A549 (cell line): ENCODE measurements around the gene GRM4. TPM values are rescaled to one million over a fixed set of nuclear protein-coding genes. Genes with fewer than 3 reads are reported as not detected.

Experiments
- ATAC-seq, 2 experiments: fragments of 200-7000 bp in 1 of 2; fragments of >200 bp in 1 of 2; cut with Nextera tagmentation in 1 of 2; cut with Tn5 transposase in 1 of 2; 3 replicates each; pipeline versions ENCODE4 v1.8.0 to v1.9.1; 2018 to 2020; ENCODE audit warnings: mild to moderate bottlenecking in 1 of 2, moderate library complexity in 1 of 2
- CTCF ChIA-PET: fragments of 300-600 bp; sonication (Branson Sonifier 250); formaldehyde crosslinking; extraction: SDS; loops from one replicate; lab custom pipeline; 2021; ENCODE audit warnings: antibody characterized with exemption, inconsistent platforms; lab: Yijun Ruan, JAX
- POLR2A ChIA-PET: fragments of 350-600 bp; formaldehyde crosslinking; extraction: SDS; loops from one replicate; lab custom pipeline; 2021; ENCODE audit warnings: antibody characterized with exemption, inconsistent platforms; lab: Yijun Ruan, JAX
- DNase-seq, 2 experiments: peaks; one replicate each; pipeline versions ENCODE4 v3.0.0 to v3.0.0-alpha.2; 2011 to 2016; ENCODE audit warnings: low read depth in 1 of 2, low spot score in 1 of 2
- FAIRE-seq: peaks from 2 replicates; lab custom pipeline; 2011; peaks lifted over from hg19 to GRCh38; lab: Jason Lieb, UNC
- H3K27ac ChIP-seq, 2 experiments: fragments of >200 bp; sonication (Bioruptor Twin); formaldehyde crosslinking; 3 replicates each; pipeline ENCODE4 v1.5.1; 2016 to 2017
- H3K4me1 ChIP-seq: fragments of >200 bp; sonication (Bioruptor Twin); formaldehyde crosslinking; 3 replicates; pipeline ENCODE4 v1.6.1; 2016
- H3K4me2 ChIP-seq: fragments of >200 bp; sonication (Bioruptor Twin); formaldehyde crosslinking; 3 replicates; pipeline ENCODE4 v1.6.1; 2016
- H3K4me3 ChIP-seq: fragments of >200 bp; sonication (Bioruptor Twin); formaldehyde crosslinking; 3 replicates; pipeline ENCODE4 v1.5.1; 2016
- H3K9me3 ChIP-seq: fragments of >200 bp; sonication (Bioruptor Twin); formaldehyde crosslinking; 3 replicates; pipeline ENCODE4 v1.6.1; 2016
- BHLHE40 ChIP-seq: IDR thresholded peaks from 2 replicates; pipeline ENCODE4 v1.6.1; 2012; ENCODE audit warnings: low read depth, low read length, inconsistent platforms
- CHD4 ChIP-seq: fragments of 200-600 bp; sonication (generic); IDR thresholded peaks from 2 replicates; pipeline ENCODE4 v1.6.1; 2016; ENCODE audit warnings: antibody characterized with exemption, mild to moderate bottlenecking, borderline replicate concordance
- CTCF ChIP-seq: fragments of >200 bp; sonication (Bioruptor Twin); formaldehyde crosslinking; IDR thresholded peaks from 3 replicates; pipeline ENCODE4 v1.5.1; 2016
- E2F6 ChIP-seq: IDR thresholded peaks from 2 replicates; pipeline ENCODE4 v1.6.1; 2012; ENCODE audit warnings: low read depth, borderline replicate concordance
- EHF ChIP-seq: fragments of 250-450 bp; sonication (Bioruptor Pico); IDR thresholded peaks from 2 replicates; pipeline ENCODE4 v1.5.0; 2020; ENCODE audit warnings: mild to moderate bottlenecking
- EP300 ChIP-seq, 2 experiments: fragments of >200 bp; sonication (Bioruptor Twin); formaldehyde crosslinking; IDR thresholded peaks; 2 replicates in 1 of 2; 3 replicates in 1 of 2; pipeline ENCODE4 v1.6.1; 2016 to 2017
- FOSB ChIP-seq: fragments of 250-450 bp; sonication (Bioruptor Pico); IDR thresholded peaks from 2 replicates; pipeline ENCODE4 v1.5.0; 2020; ENCODE audit warnings: mild to moderate bottlenecking, moderate library complexity
- FOXS1 ChIP-seq: fragments of 250-450 bp; sonication (Bioruptor Pico); IDR thresholded peaks from 2 replicates; pipeline ENCODE4 v1.5.0; 2020; ENCODE audit warnings: mild to moderate bottlenecking, moderate library complexity
- HDAC2 ChIP-seq: fragments of 200-600 bp; sonication (generic); IDR thresholded peaks from 2 replicates; pipeline ENCODE4 v1.6.1; 2016
- HEYL ChIP-seq: fragments of 250-450 bp; sonication (Bioruptor Pico); IDR thresholded peaks from 2 replicates; pipeline ENCODE4 v1.8.0; 2021; ENCODE audit warnings: mild to moderate bottlenecking, moderate library complexity
- HMGXB4 ChIP-seq: fragments of 250-450 bp; sonication (Bioruptor Pico); IDR thresholded peaks from 2 replicates; pipeline ENCODE4 v1.5.0; 2021; ENCODE audit warnings: mild to moderate bottlenecking, moderate library complexity, borderline replicate concordance
- HOXB5 ChIP-seq: fragments of 250-450 bp; sonication (Bioruptor Pico); IDR thresholded peaks from 2 replicates; pipeline ENCODE4 v1.5.0; 2020; ENCODE audit warnings: mild to moderate bottlenecking, moderate library complexity
- JUN ChIP-seq, 2 experiments: fragments of >200 bp; sonication (Bioruptor Twin); formaldehyde crosslinking; IDR thresholded peaks; 2 replicates in 1 of 2; 3 replicates in 1 of 2; pipeline ENCODE4 v1.6.1; 2016 to 2017
- KDM1A ChIP-seq: fragments of 200-600 bp; sonication (generic); IDR thresholded peaks from 2 replicates; pipeline ENCODE4 v1.6.1; 2016; ENCODE audit warnings: low read depth, mild to moderate bottlenecking
- MYC ChIP-seq: IDR thresholded peaks from 2 replicates; pipeline ENCODE4 v1.6.1; 2012; ENCODE audit warnings: mild to moderate bottlenecking, inconsistent platforms, low read length, improper control_type of control experiment, borderline replicate concordance
- NFE2L2 ChIP-seq: fragments of 150-350 bp; conservative IDR thresholded peaks from 2 replicates; pipeline ENCODE4 v1.6.1; 2014; ENCODE audit warnings: low read length
- NPAS2 ChIP-seq: fragments of 250-450 bp; sonication (Bioruptor Pico); IDR thresholded peaks from 2 replicates; pipeline ENCODE4 v1.8.0; 2022; ENCODE audit warnings: mild to moderate bottlenecking, moderate library complexity, borderline replicate concordance
- PBX3 ChIP-seq: IDR thresholded peaks from 2 replicates; pipeline ENCODE4 v1.6.1; 2012
- PHF8 ChIP-seq: fragments of 200-600 bp; sonication (generic); IDR thresholded peaks from 2 replicates; pipeline ENCODE4 v1.6.1; 2016; ENCODE audit warnings: low read depth, mild to moderate bottlenecking, antibody characterized with exemption, moderate library complexity, borderline replicate concordance
- RARB ChIP-seq: fragments of 250-450 bp; sonication (Bioruptor Pico); IDR thresholded peaks from 2 replicates; pipeline ENCODE4 v1.8.0; 2021; ENCODE audit warnings: mild to moderate bottlenecking, moderate library complexity
- RNF2 ChIP-seq: fragments of 200-600 bp; sonication (generic); IDR thresholded peaks from 2 replicates; pipeline ENCODE4 v1.6.1; 2016; ENCODE audit warnings: low read depth, mild to moderate bottlenecking, antibody characterized with exemption, moderate library complexity, borderline replicate concordance
- SMC3 ChIP-seq: fragments of >200 bp; sonication (Bioruptor Twin); formaldehyde crosslinking; IDR thresholded peaks from 3 replicates; pipeline ENCODE4 v1.6.1; 2018; ENCODE audit warnings: inconsistent platforms
- TFCP2L1 ChIP-seq: fragments of 250-450 bp; sonication (Bioruptor Pico); IDR thresholded peaks from 2 replicates; pipeline ENCODE4 v1.5.0; 2021; ENCODE audit warnings: mild to moderate bottlenecking
- USF2 ChIP-seq: fragments of 450-650 bp; IDR thresholded peaks from 2 replicates; pipeline ENCODE4 v1.6.1; 2014; ENCODE audit warnings: antibody characterized with exemption
- ZC3H11A ChIP-seq: fragments of 450-650 bp; IDR thresholded peaks from 2 replicates; pipeline ENCODE4 v1.6.1; 2014; ENCODE audit warnings: antibody characterized with exemption, mild to moderate bottlenecking
- ZFP36 ChIP-seq: fragments of 450-650 bp; IDR thresholded peaks from 2 replicates; pipeline ENCODE4 v1.6.1; 2014; ENCODE audit warnings: borderline replicate concordance; ENCODE audit not compliant: partially characterized antibody
- WGBS: methylation state at CpG from one replicate; pipeline ENCODE4 v1.1.6; 2017; ENCODE audit errors: missing lambda C conversion rate; 5-methylcytosine and 5-hydroxymethylcytosine counted together
- polyA plus RNA-seq, 4 experiments: library from polyadenylated mRNA; depleted of rRNA in 3 of 4; stranded (reverse); fragments of >200 nt; fragmentation: RNase III in 1 of 4; extraction: RNeasy Plus Mini Kit Qiagen cat#74134 plus additional on column Dnase treatment in 1 of 4; gene quantifications; 2 replicates in 3 of 4; 3 replicates in 1 of 4; pipeline ENCODE4 v1.2.3, GENCODE V29; 2011 to 2017

The GRM4 gene
- polyA plus RNA-seq, 2 of the 4 experiments (the other 2 are of a cell fraction), result 0.05 TPM

- TF ChIP-seq ZFP36 (no peak), KDM1A (no peak), PHF8 (no peak), NPAS2 (CRISPR knock-in tag) (no peak), RARB (CRISPR knock-in tag) (no peak), JUN (IDR thresholded peaks at IDR 0.05) (no peak), CTCF (no peak), CHD4 (no peak)
- POLR2A ChIA-PET, result no interaction called here
- no peak for ATAC-seq
- Histone ChIP-seq H3K4me3 (no peak overlapping the region), H3K9me3 (no peaks in the 10 kb centered on the region; the same call in 2 of the 3 replicates), H3K27ac (no peak overlapping the region), H3K4me2 (no peak overlapping the region), H3K4me1 (no peaks in the 10 kb centered on the region)
- CTCF ChIA-PET, result interaction anchor here (1.1 to 1.4 kb wide), 3 partner anchors 9 to 249 kb away, joined by 3 to 4 read pairs (median 4); no protein-coding TSS in a partner anchor
- DNase-seq, result no peak
- FAIRE-seq, result no peak
- WGBS, result 90% methylated on average over 3 of the region's 5 CpGs
Measured at GRCh38 chr6:34020278-34020677, 125.6 kb downstream of the GRM4 start.

GRCh38 chr6:34018961-34019606 is 126.8 kb downstream of the GRM4 start:
- no peak overlapping the region for H3K4me2 ChIP-seq
- no peaks in the 10 kb centered on the region for H3K4me1 ChIP-seq
- H3K27ac ChIP-seq, result no peak overlapping the region
- 58% methylated on average over 3 of the region's 7 CpGs for WGBS
- FAIRE-seq, result no peak
- no peaks in the 10 kb centered on the region; the same call in 2 of the 3 replicates for H3K9me3 ChIP-seq
- ChIA-PET CTCF (interaction anchor here (1.1 to 1.4 kb wide), 4 partner anchors 10 to 248 kb away, joined by 3 to 4 read pairs (median 4); no protein-coding TSS in a partner anchor), POLR2A (no interaction called here)
- no peak for DNase-seq
- no peak for TF ChIP-seq MYC
- no peak for TF ChIP-seq KDM1A
- TF ChIP-seq SMC3, result no peak
- TF ChIP-seq TFCP2L1, result no peak
- no peak for TF ChIP-seq USF2
- TF ChIP-seq EP300 (IDR thresholded peaks at IDR 0.05), result no peak
- TF ChIP-seq HDAC2, result no peak
- no peak for TF ChIP-seq E2F6
- TF ChIP-seq FOXS1, result no peak
- TF ChIP-seq NFE2L2, result no peak
- no peak for TF ChIP-seq PBX3
- peak in 1 of 2 experiments; percentile 42; a peak in 1 of 6 replicates for ATAC-seq
- H3K4me3 ChIP-seq, result no peak overlapping the region

GRCh38 chr6:34018026-34018425 is 127.9 kb downstream of the GRM4 start:
- 41% methylated on average over 4 of the region's 6 CpGs for WGBS
- no peak overlapping the region for H3K4me2 ChIP-seq
- DNase-seq (no peak), FAIRE-seq (no peak), ATAC-seq (no peak)
- H3K4me1 ChIP-seq, result no peaks in the 10 kb centered on the region
- H3K9me3 ChIP-seq, result no peaks in the 10 kb centered on the region
- H3K4me3 ChIP-seq, result no peak overlapping the region
- no peak overlapping the region for H3K27ac ChIP-seq
- POLR2A ChIA-PET, result no interaction called here
- CTCF ChIA-PET, result interaction anchor here (1.4 kb wide), 1 partner anchor 9 kb away, joined by 9 read pairs; no protein-coding TSS in a partner anchor
- TF ChIP-seq HOXB5 (no peak), RARB (CRISPR knock-in tag) (no peak), PBX3 (no peak), ZC3H11A (no peak), FOSB (no peak), ZFP36 (no peak), HMGXB4 (CRISPR knock-in tag) (no peak), BHLHE40 (no peak), HDAC2 (no peak), EHF (CRISPR knock-in tag) (no peak), RNF2 (no peak), HEYL (no peak)
